NCI-H1436 (cell line): Measurements from ENCODE around the gene MYL6.
"Not testable (repeated sequence)": the region's sequence is repeated elsewhere in the genome, so short reads cannot be mapped to it uniquely, and the experiment has no call there.

Experiments used
- DNase-seq: peaks from one replicate; lab custom pipeline; 2025; lab: John Stamatoyannopoulos, UW

The MYL6 gene

GRCh38 chr12:56189099-56189917, 31.1 kb downstream of the MYL6 start, which contains the start of gene SMARCC2:
SMARCC2 (minus strand) TSS chr12:56189483; CDS start chr12:56189461, 22 bp downstream.
- DNase-seq = peak; percentile 88

GRCh38 chr12:56189918-56190694, 31.9 kb downstream of the MYL6 start:
- DNase-seq = peak; percentile 86

- DNase-seq = no peak
Observed at GRCh38 chr12:56190695-56191155, 32.6 kb downstream of the MYL6 start.

GRCh38 chr12:56192582-56192981, 34.4 kb downstream of the MYL6 start:
- DNase-seq = no peak

- peak; percentile 85 for DNase-seq
Observed at GRCh38 chr12:56193025-56193578, 34.9 kb downstream of the MYL6 start.

GRCh38 chr12:56196818-56197550, 38.8 kb downstream of the MYL6 start:
- DNase-seq = not testable (repeated sequence)

- DNase-seq = no peak
Observed at GRCh38 chr12:56197921-56198635, 39.9 kb downstream of the MYL6 start.

GRCh38 chr12:56198836-56199235, 40.7 kb downstream of the MYL6 start:
- DNase-seq = no peak

- DNase-seq = no peak
Observed at GRCh38 chr12:56202366-56202765, 44.2 kb downstream of the MYL6 start.

GRCh38 chr12:56202838-56203237, 44.7 kb downstream of the MYL6 start:
- no peak for DNase-seq

GRCh38 chr12:56204275-56204674, 46.1 kb downstream of the MYL6 start:
- no peak for DNase-seq

GRCh38 chr12:56205445-56205844, 47.3 kb downstream of the MYL6 start:
- no peak for DNase-seq

- DNase-seq = no peak
Observed at GRCh38 chr12:56206452-56207166, 48.5 kb downstream of the MYL6 start.

GRCh38 chr12:56208006-56208405, 49.8 kb downstream of the MYL6 start:
- DNase-seq = no peak
